Neural progenitor cell (in vitro differentiated cells): Measurements from ENCODE around the gene SHOC1. TPM values are rescaled to one million over a fixed set of nuclear protein-coding genes. Genes with fewer than 3 reads are reported as not detected.

Experiments
- DNase-seq: peaks from one replicate; pipeline ENCODE4 v3.0.0-alpha.2; 2016; ENCODE audit warnings: low spot score
- H2AFZ ChIP-seq: fragments of 200-600 bp; sonication (generic); replicated peaks from 2 replicates; pipeline ENCODE4 v1.6.1; 2016; ENCODE audit warnings: antibody characterized with exemption
- H3F3A ChIP-seq: fragments of 200-600 bp; sonication (generic); 2 replicates; pipeline ENCODE4 v1.6.1; 2016; ENCODE audit warnings: antibody characterized with exemption, low read depth
- H3K27ac ChIP-seq: fragments of 200-600 bp; sonication (generic); 2 replicates; pipeline ENCODE4 v1.5.1; 2016; ENCODE audit warnings: mild to moderate bottlenecking
- H3K27me3 ChIP-seq: fragments of 200-600 bp; sonication (generic); 2 replicates; pipeline ENCODE4 v1.6.1; 2016; ENCODE audit warnings: mild to moderate bottlenecking, moderate library complexity
- H3K36me3 ChIP-seq: fragments of 200-600 bp; sonication (generic); 2 replicates; pipeline ENCODE4 v1.5.1; 2016
- H3K4me1 ChIP-seq: fragments of 200-600 bp; sonication (generic); 2 replicates; pipeline ENCODE4 v1.6.1; 2016; ENCODE audit warnings: mixed run types
- H3K4me2 ChIP-seq: fragments of 200-600 bp; sonication (generic); 2 replicates; pipeline ENCODE4 v1.6.1; 2016
- H3K4me3 ChIP-seq: fragments of 200-600 bp; sonication (generic); 2 replicates; pipeline ENCODE4 v1.5.1; 2016
- H3K79me2 ChIP-seq: fragments of 200-600 bp; sonication (generic); 2 replicates; pipeline ENCODE4 v1.6.1; 2016; ENCODE audit warnings: low read depth
- H3K9ac ChIP-seq: fragments of 200-600 bp; sonication (generic); 2 replicates; pipeline ENCODE4 v1.6.1; 2016
- H3K9me3 ChIP-seq: fragments of 200-600 bp; sonication (generic); 2 replicates; pipeline ENCODE4 v1.5.1; 2016; ENCODE audit warnings: low read depth
- H4K20me1 ChIP-seq: fragments of 200-600 bp; sonication (generic); 2 replicates; pipeline ENCODE4 v1.6.1; 2016; ENCODE audit warnings: low read depth
- H3K27ac Mint-ChIP-seq: 3 replicates; pipeline ENCODE4 v1.8.0; 2021; ENCODE audit warnings: mixed read lengths
- H3K27me3 Mint-ChIP-seq: 2 replicates; pipeline ENCODE4 v1.8.0; 2022; ENCODE audit warnings: low read depth, mild to moderate bottlenecking, inconsistent platforms, moderate library complexity, mixed read lengths; ENCODE audit not compliant: insufficient read depth
- H3K36me3 Mint-ChIP-seq: 3 replicates; pipeline ENCODE4 v1.8.0; 2021; ENCODE audit warnings: mixed read lengths
- H3K4me1 Mint-ChIP-seq: 3 replicates; pipeline ENCODE4 v1.8.0; 2021; ENCODE audit warnings: mixed read lengths
- H3K4me3 Mint-ChIP-seq: 3 replicates; pipeline ENCODE4 v1.8.0; 2021; ENCODE audit warnings: mild to moderate bottlenecking, moderate library complexity, mixed read lengths
- H3K9me3 Mint-ChIP-seq: 3 replicates; pipeline ENCODE4 v1.8.0; 2020; ENCODE audit warnings: mixed read lengths
- CTCF ChIP-seq: fragments of 200-600 bp; sonication (generic); IDR thresholded peaks from 2 replicates; pipeline ENCODE4 v1.5.1; 2017; ENCODE audit warnings: antibody characterized with exemption, mild to moderate bottlenecking
- EZH2 ChIP-seq: fragments of 200-600 bp; sonication (generic); IDR thresholded peaks from 2 replicates; pipeline ENCODE4 v1.6.1; 2017; ENCODE audit warnings: antibody characterized with exemption, mild to moderate bottlenecking, moderate library complexity
- EZH2phosphoT487 ChIP-seq: fragments of 200-600 bp; sonication (generic); IDR thresholded peaks from 2 replicates; pipeline ENCODE4 v1.6.1; 2017; ENCODE audit warnings: antibody characterized with exemption
- total RNA-seq: library from RNA; depleted of rRNA; stranded (reverse); fragments of >200 nt; gene quantifications from 2 replicates; pipeline ENCODE4 v1.2.3, GENCODE V29; 2015; ENCODE audit warnings: low replicate concordance

SHOC1 gene
- total RNA-seq, 1 donor from 2014 or later = not detected

GRCh38 chr9:111783857-111784256 is 10.9 kb downstream of the SHOC1 start:
- Histone ChIP-seq H3K36me3 (no peaks in the 10 kb centered on the region), H3F3A (no peaks in the 10 kb centered on the region), H3K4me2 (no peak overlapping the region), H3K27me3 (no peaks in the 10 kb centered on the region), H3K4me1 (no peaks in the 10 kb centered on the region), H3K9ac (no peak overlapping the region), H3K27ac (no peak overlapping the region), H3K9me3 (no peaks in the 10 kb centered on the region), H3K79me2 (no peaks in the 10 kb centered on the region), H3K4me3 (no peak overlapping the region), H4K20me1 (no peaks in the 10 kb centered on the region), H2AFZ (no peak overlapping the region)
- no peak for DNase-seq
- TF ChIP-seq CTCF = no peak
- TF ChIP-seq EZH2phosphoT487 = no peak
- no peak for TF ChIP-seq EZH2
- H3K36me3 Mint-ChIP-seq = peaks cover 2% of the 10 kb centered on the region
- H3K27me3 Mint-ChIP-seq = no peaks in the 10 kb centered on the region
- no peak overlapping the region for H3K4me3 Mint-ChIP-seq
- no peaks in the 10 kb centered on the region for H3K9me3 Mint-ChIP-seq
- H3K4me1 Mint-ChIP-seq = no peaks in the 10 kb centered on the region
- no peak overlapping the region for H3K27ac Mint-ChIP-seq

GRCh38 chr9:111783424-111783823 is 11.3 kb downstream of the SHOC1 start:
- Histone ChIP-seq H4K20me1 (no peaks in the 10 kb centered on the region), H3K4me3 (no peak overlapping the region), H3K9me3 (no peaks in the 10 kb centered on the region), H3K4me2 (no peak overlapping the region), H3K4me1 (no peaks in the 10 kb centered on the region), H3F3A (no peaks in the 10 kb centered on the region), H2AFZ (no peak overlapping the region), H3K36me3 (no peaks in the 10 kb centered on the region), H3K79me2 (no peaks in the 10 kb centered on the region), H3K27me3 (no peaks in the 10 kb centered on the region), H3K27ac (no peak overlapping the region), H3K9ac (no peak overlapping the region)
- no peaks in the 10 kb centered on the region for H3K4me1 Mint-ChIP-seq
- no peak for DNase-seq
- no peak overlapping the region for H3K27ac Mint-ChIP-seq
- H3K36me3 Mint-ChIP-seq = peaks cover 2% of the 10 kb centered on the region
- H3K9me3 Mint-ChIP-seq = no peaks in the 10 kb centered on the region
- TF ChIP-seq EZH2phosphoT487 (no peak), CTCF (no peak), EZH2 (no peak)
- no peak overlapping the region for H3K4me3 Mint-ChIP-seq
- no peaks in the 10 kb centered on the region for H3K27me3 Mint-ChIP-seq

- Histone ChIP-seq H3K27ac (no peak overlapping the region), H2AFZ (no peak overlapping the region), H3F3A (peaks cover 4% of the 10 kb centered on the region), H3K36me3 (no peaks in the 10 kb centered on the region), H3K27me3 (no peaks in the 10 kb centered on the region), H3K79me2 (no peaks in the 10 kb centered on the region), H3K4me3 (no peak overlapping the region), H3K4me2 (no peak overlapping the region), H4K20me1 (no peaks in the 10 kb centered on the region), H3K9me3 (no peaks in the 10 kb centered on the region), H3K9ac (no peak overlapping the region), H3K4me1 (no peaks in the 10 kb centered on the region)
- DNase-seq = no peak
- Mint-ChIP-seq H3K9me3 (peaks cover 11% of the 10 kb centered on the region), H3K4me3 (no peak overlapping the region), H3K27me3 (no peaks in the 10 kb centered on the region), H3K27ac (no peak overlapping the region), H3K36me3 (no peaks in the 10 kb centered on the region), H3K4me1 (no peaks in the 10 kb centered on the region)
- TF ChIP-seq EZH2 = no peak
- no peak for TF ChIP-seq EZH2phosphoT487
- TF ChIP-seq CTCF = no peak
Observed at GRCh38 chr9:111766066-111766465, 28.7 kb downstream of the SHOC1 start.

- H3K4me1 Mint-ChIP-seq = no peaks in the 10 kb centered on the region
- peaks cover 4% of the 10 kb centered on the region for H3F3A ChIP-seq
- no peaks in the 10 kb centered on the region for H3K4me1 ChIP-seq
- no peak overlapping the region for H3K9ac ChIP-seq
- H3K79me2 ChIP-seq = no peaks in the 10 kb centered on the region
- no peak overlapping the region for H3K27ac ChIP-seq
- no peaks in the 10 kb centered on the region for H3K27me3 Mint-ChIP-seq
- no peak overlapping the region for H3K4me3 Mint-ChIP-seq
- no peak overlapping the region for H3K27ac Mint-ChIP-seq
- H3K36me3 Mint-ChIP-seq = no peaks in the 10 kb centered on the region
- H3K36me3 ChIP-seq = no peaks in the 10 kb centered on the region
- H3K9me3 Mint-ChIP-seq = peaks cover 11% of the 10 kb centered on the region
- no peak overlapping the region for H3K4me3 ChIP-seq
- H2AFZ ChIP-seq = no peak overlapping the region
- H3K27me3 ChIP-seq = no peaks in the 10 kb centered on the region
- no peak overlapping the region for H3K4me2 ChIP-seq
- no peaks in the 10 kb centered on the region for H4K20me1 ChIP-seq
- no peak for TF ChIP-seq CTCF
- no peak for DNase-seq
- no peaks in the 10 kb centered on the region for H3K9me3 ChIP-seq
Observed at GRCh38 chr9:111762556-111762955, 32.2 kb downstream of the SHOC1 start.
